ENCODE results near the gene NUDCD3.
"Not testable (repeated sequence)": the region's sequence is repeated elsewhere in the genome, so short reads cannot be mapped to it uniquely, and the experiment has no call there.

NUDCD3 gene

GRCh38 chr7:44447874-44448425 is 42.5 kb downstream of the NUDCD3 start:
- no peak for DNase-seq (ENCODE audit: low read depth)

- DNase-seq (ENCODE audit: low read depth): no peak
These were observed 44.3 kb downstream of the NUDCD3 start for GRCh38 chr7:44445986-44446671.

- DNase-seq (ENCODE audit: low read depth): no peak
These were observed 49.4 kb downstream of the NUDCD3 start for GRCh38 chr7:44441079-44441478.

GRCh38 chr7:44440577-44441078 is 49.8 kb downstream of the NUDCD3 start:
- DNase-seq (ENCODE audit: low read depth): no peak

GRCh38 chr7:44439926-44440325 is 50.5 kb downstream of the NUDCD3 start:
- no peak for DNase-seq (ENCODE audit: low read depth)

GRCh38 chr7:44438816-44439215 is 51.6 kb downstream of the NUDCD3 start:
- no peak for DNase-seq (ENCODE audit: low read depth)

GRCh38 chr7:44434201-44434600 is 56.3 kb downstream of the NUDCD3 start:
- no peak for DNase-seq (ENCODE audit: low read depth)

GRCh38 chr7:44433255-44434022 is 57.0 kb downstream of the NUDCD3 start:
- no peak for DNase-seq (ENCODE audit: low read depth)

GRCh38 chr7:44432381-44432977 is 58.0 kb downstream of the NUDCD3 start:
- DNase-seq (ENCODE audit: low read depth): no peak

- DNase-seq (ENCODE audit: low read depth): no peak
These were observed 59.3 kb downstream of the NUDCD3 start for GRCh38 chr7:44431091-44431608.

- DNase-seq (ENCODE audit: low read depth): no peak
These were observed 60.4 kb downstream of the NUDCD3 start for GRCh38 chr7:44430054-44430453.

GRCh38 chr7:44424762-44425161 is 65.7 kb downstream of the NUDCD3 start:
- not testable (repeated sequence) for DNase-seq (ENCODE audit: low read depth)

- DNase-seq (ENCODE audit: low read depth): no peak
These were observed 73.5 kb downstream of the NUDCD3 start for GRCh38 chr7:44416941-44417340.

- DNase-seq (ENCODE audit: low read depth): no peak
These were observed 74.9 kb downstream of the NUDCD3 start for GRCh38 chr7:44415510-44415909.

- no peak for DNase-seq (ENCODE audit: low read depth)
These were observed 75.4 kb downstream of the NUDCD3 start for GRCh38 chr7:44415047-44415446.

GRCh38 chr7:44411306-44411705 is 79.2 kb downstream of the NUDCD3 start:
- no peak for DNase-seq (ENCODE audit: low read depth)

GRCh38 chr7:44408596-44408995 is 81.9 kb downstream of the NUDCD3 start:
- no peak for DNase-seq (ENCODE audit: low read depth)

- no peak for DNase-seq (ENCODE audit: low read depth)
These were observed 86.7 kb downstream of the NUDCD3 start for GRCh38 chr7:44403775-44404174.

GRCh38 chr7:44403176-44403759 is 87.2 kb downstream of the NUDCD3 start:
- DNase-seq (ENCODE audit: low read depth): no peak

- no peak for DNase-seq (ENCODE audit: low read depth)
These were observed 87.9 kb downstream of the NUDCD3 start for GRCh38 chr7:44402401-44403060.

- no peak for DNase-seq (ENCODE audit: low read depth)
These were observed 88.8 kb downstream of the NUDCD3 start for GRCh38 chr7:44401692-44402091.
